IgD-negative memory B cell (primary cell): ENCODE results near the gene STAT5B. TPM values are rescaled to one million over a fixed set of nuclear protein-coding genes. Genes with fewer than 3 reads are reported as not detected.
A peak's percentile ranks its signal among the peaks of the same experiment; 100 is the strongest.
"Not testable (repeated sequence)": the region's sequence is repeated elsewhere in the genome, so short reads cannot be mapped to it uniquely, and the experiment has no call there.

Source experiments
- H3K27ac Mint-ChIP-seq, 3 donors: one replicate each; pipeline ENCODE4 v1.8.0; 2020 to 2022; ENCODE audit warnings: mild to moderate bottlenecking in 3 of 3, mixed read lengths in 3 of 3, moderate library complexity in 1 of 3
- H3K27me3 Mint-ChIP-seq: one replicate; pipeline ENCODE4 v1.8.0; 2021; ENCODE audit warnings: mixed read lengths
- H3K36me3 Mint-ChIP-seq: one replicate; pipeline ENCODE4 v1.8.0; 2020; ENCODE audit warnings: mild to moderate bottlenecking, mixed read lengths
- H3K4me1 Mint-ChIP-seq, 3 donors: one replicate each; pipeline ENCODE4 v1.8.0; 2020 to 2022; ENCODE audit warnings: mixed read lengths in 3 of 3, mild to moderate bottlenecking in 1 of 3
- H3K4me3 Mint-ChIP-seq, 4 donors: one replicate each; pipeline ENCODE4 v1.8.0; 2020 to 2022; ENCODE audit warnings: mild to moderate bottlenecking in 4 of 4, mixed read lengths in 4 of 4, moderate library complexity in 3 of 4
- H3K9me3 Mint-ChIP-seq, 3 donors: one replicate each; pipeline ENCODE4 v1.8.0; 2020 to 2021; ENCODE audit warnings: mixed read lengths in 3 of 3, mild to moderate bottlenecking in 1 of 3
- polyA plus RNA-seq: library from polyadenylated mRNA; unstranded; fragments of 300-500 nt; fragmentation: Illumina TruSeq; gene quantifications from one replicate; pipeline ENCODE4 v1.2.3, GENCODE V29; 2021

The STAT5B gene
- polyA plus RNA-seq, 1 donor from 2014 or later: 60.4 TPM

GRCh38 chr17:42311240-42312034 is 35.2 kb upstream of the STAT5B start:
- Mint-ChIP-seq H3K4me1 (peaks cover 19 to 32% (median 22%) of the 10 kb centered on the region in 3 donors), H3K4me3 (peak overlapping the region; percentile 12 to 89 (median 58)), H3K27me3 (no peaks in the 10 kb centered on the region), H3K27ac (peak overlapping the region in 2 of 3 donors; percentile 67 to 91), H3K36me3 (peaks cover 6% of the 10 kb centered on the region), H3K9me3 (no peaks in the 10 kb centered on the region)

- no peaks in the 10 kb centered on the region for H3K9me3 Mint-ChIP-seq
- peaks cover 9% of the 10 kb centered on the region for H3K36me3 Mint-ChIP-seq
- peaks cover 19 to 29% (median 22%) of the 10 kb centered on the region in 3 donors for H3K4me1 Mint-ChIP-seq
- H3K27ac Mint-ChIP-seq: peak overlapping the region; percentile 63 to 91 (median 67)
- H3K4me3 Mint-ChIP-seq: no peak overlapping the region
- H3K27me3 Mint-ChIP-seq: no peaks in the 10 kb centered on the region
Measured at GRCh38 chr17:42310787-42311215, 34.6 kb upstream of the STAT5B start.

GRCh38 chr17:42309986-42310786 is 34.0 kb upstream of the STAT5B start:
- Mint-ChIP-seq H3K4me3 (peak overlapping the region in 2 of 4 donors; percentile 22 to 32), H3K9me3 (no peaks in the 10 kb centered on the region), H3K4me1 (peaks cover 13 to 23% (median 17%) of the 10 kb centered on the region in 3 donors), H3K36me3 (peaks cover 9% of the 10 kb centered on the region), H3K27me3 (no peaks in the 10 kb centered on the region), H3K27ac (peak overlapping the region in 1 of 3 donors; percentile 10)

- H3K27me3 Mint-ChIP-seq: no peaks in the 10 kb centered on the region
- peak overlapping the region in 2 of 4 donors; percentile 32 to 51 for H3K4me3 Mint-ChIP-seq
- peaks cover 12 to 17% (median 13%) of the 10 kb centered on the region in 3 donors for H3K4me1 Mint-ChIP-seq
- peaks cover 9% of the 10 kb centered on the region for H3K36me3 Mint-ChIP-seq
- no peaks in the 10 kb centered on the region for H3K9me3 Mint-ChIP-seq
- no peak overlapping the region for H3K27ac Mint-ChIP-seq
Measured at GRCh38 chr17:42309142-42309541, 33.0 kb upstream of the STAT5B start.

- H3K4me3 Mint-ChIP-seq: no peak overlapping the region
- H3K4me1 Mint-ChIP-seq: peaks cover 7 to 12% (median 10%) of the 10 kb centered on the region in 3 donors
- peaks cover 9% of the 10 kb centered on the region for H3K36me3 Mint-ChIP-seq
- H3K9me3 Mint-ChIP-seq: no peaks in the 10 kb centered on the region
- H3K27ac Mint-ChIP-seq: no peak overlapping the region
- H3K27me3 Mint-ChIP-seq: no peaks in the 10 kb centered on the region
Measured at GRCh38 chr17:42308446-42308845, 32.3 kb upstream of the STAT5B start.

GRCh38 chr17:42307362-42307927 is 31.3 kb upstream of the STAT5B start:
- Mint-ChIP-seq H3K27me3 (no peaks in the 10 kb centered on the region), H3K27ac (no peak overlapping the region), H3K36me3 (peaks cover 9% of the 10 kb centered on the region), H3K4me3 (no peak overlapping the region), H3K9me3 (no peaks in the 10 kb centered on the region), H3K4me1 (peaks cover 6 to 12% (median 9%) of the 10 kb centered on the region in 3 donors)

- H3K4me1 Mint-ChIP-seq: peaks cover 0 to 9% (median 3%) of the 10 kb centered on the region in 3 donors
- H3K27me3 Mint-ChIP-seq: no peaks in the 10 kb centered on the region
- no peak overlapping the region for H3K4me3 Mint-ChIP-seq
- no peaks in the 10 kb centered on the region for H3K9me3 Mint-ChIP-seq
- H3K36me3 Mint-ChIP-seq: peaks cover 12% of the 10 kb centered on the region
- no peak overlapping the region for H3K27ac Mint-ChIP-seq
Measured at GRCh38 chr17:42306385-42306667, 30.1 kb upstream of the STAT5B start.

- Mint-ChIP-seq H3K27ac (no peak overlapping the region), H3K36me3 (peaks cover 12% of the 10 kb centered on the region), H3K4me1 (peaks cover 0 to 6% (median under 1%) of the 10 kb centered on the region in 3 donors), H3K9me3 (no peaks in the 10 kb centered on the region), H3K4me3 (no peak overlapping the region), H3K27me3 (no peaks in the 10 kb centered on the region)
Measured at GRCh38 chr17:42305543-42306384, 29.6 kb upstream of the STAT5B start.

- not testable (repeated sequence) for H3K27ac Mint-ChIP-seq, H3K9me3 Mint-ChIP-seq, H3K4me1 Mint-ChIP-seq, H3K4me3 Mint-ChIP-seq, H3K27me3 Mint-ChIP-seq
- H3K36me3 Mint-ChIP-seq: peaks cover 12% of the 10 kb centered on the region
Measured at GRCh38 chr17:42305031-42305330, 28.8 kb upstream of the STAT5B start.

- Mint-ChIP-seq H3K27ac (peak overlapping the region in 1 of 3 donors; percentile 83), H3K4me1 (peaks cover 0 to 1% (median 0%) of the 10 kb centered on the region in 3 donors), H3K36me3 (peaks cover 10% of the 10 kb centered on the region), H3K4me3 (no peak overlapping the region), H3K27me3 (no peaks in the 10 kb centered on the region), H3K9me3 (no peaks in the 10 kb centered on the region)
Measured at GRCh38 chr17:42304187-42305030, 28.2 kb upstream of the STAT5B start.

- H3K27ac Mint-ChIP-seq: no peak overlapping the region
- no peaks in the 10 kb centered on the region for H3K4me1 Mint-ChIP-seq
- no peaks in the 10 kb centered on the region for H3K9me3 Mint-ChIP-seq
- no peaks in the 10 kb centered on the region for H3K27me3 Mint-ChIP-seq
- H3K4me3 Mint-ChIP-seq: no peak overlapping the region
- peaks cover 8% of the 10 kb centered on the region for H3K36me3 Mint-ChIP-seq
Measured at GRCh38 chr17:42303694-42304093, 27.5 kb upstream of the STAT5B start.

GRCh38 chr17:42301022-42301421 is 24.8 kb upstream of the STAT5B start:
- Mint-ChIP-seq H3K36me3 (peaks cover 10% of the 10 kb centered on the region), H3K9me3 (no peaks in the 10 kb centered on the region), H3K4me3 (no peak overlapping the region)

GRCh38 chr17:42299913-42300312 is 23.7 kb upstream of the STAT5B start:
- not testable (repeated sequence) for H3K36me3 Mint-ChIP-seq, H3K9me3 Mint-ChIP-seq, H3K27me3 Mint-ChIP-seq, H3K27ac Mint-ChIP-seq, H3K4me3 Mint-ChIP-seq, H3K4me1 Mint-ChIP-seq

More at GRCh38 chr17:42301022-42301421, 24.8 kb upstream of the STAT5B start:
- Mint-ChIP-seq H3K27ac (no peak overlapping the region), H3K27me3 (no peaks in the 10 kb centered on the region), H3K4me1 (no peaks in the 10 kb centered on the region)

GRCh38 chr17:42299361-42299760 is 23.2 kb upstream of the STAT5B start:
- not testable (repeated sequence) for H3K4me1 Mint-ChIP-seq, H3K9me3 Mint-ChIP-seq, H3K4me3 Mint-ChIP-seq, H3K27ac Mint-ChIP-seq, H3K36me3 Mint-ChIP-seq, H3K27me3 Mint-ChIP-seq
